ENCODE results near the gene HMGCLL1.

DNA sequence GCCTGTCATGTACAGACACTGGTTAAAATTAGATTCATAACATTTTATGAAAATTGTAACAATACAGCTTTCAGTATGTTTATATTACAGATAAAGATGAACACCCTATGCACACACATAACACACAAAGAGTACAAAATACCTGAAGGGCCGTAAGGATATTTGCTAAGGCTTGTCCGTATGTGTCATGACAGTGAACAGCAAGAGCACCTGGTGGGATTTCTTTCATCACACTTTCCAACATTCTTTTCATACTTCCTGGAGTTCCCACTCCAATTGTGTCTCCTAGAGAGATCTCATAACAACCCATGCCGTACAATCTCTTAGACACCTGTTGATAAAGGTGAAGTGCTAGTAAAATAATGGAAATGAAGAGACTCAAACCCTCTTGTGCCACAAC, 83.7 kb downstream of the HMGCLL1 start:
- TF ChIP-seq, protein P1, sequence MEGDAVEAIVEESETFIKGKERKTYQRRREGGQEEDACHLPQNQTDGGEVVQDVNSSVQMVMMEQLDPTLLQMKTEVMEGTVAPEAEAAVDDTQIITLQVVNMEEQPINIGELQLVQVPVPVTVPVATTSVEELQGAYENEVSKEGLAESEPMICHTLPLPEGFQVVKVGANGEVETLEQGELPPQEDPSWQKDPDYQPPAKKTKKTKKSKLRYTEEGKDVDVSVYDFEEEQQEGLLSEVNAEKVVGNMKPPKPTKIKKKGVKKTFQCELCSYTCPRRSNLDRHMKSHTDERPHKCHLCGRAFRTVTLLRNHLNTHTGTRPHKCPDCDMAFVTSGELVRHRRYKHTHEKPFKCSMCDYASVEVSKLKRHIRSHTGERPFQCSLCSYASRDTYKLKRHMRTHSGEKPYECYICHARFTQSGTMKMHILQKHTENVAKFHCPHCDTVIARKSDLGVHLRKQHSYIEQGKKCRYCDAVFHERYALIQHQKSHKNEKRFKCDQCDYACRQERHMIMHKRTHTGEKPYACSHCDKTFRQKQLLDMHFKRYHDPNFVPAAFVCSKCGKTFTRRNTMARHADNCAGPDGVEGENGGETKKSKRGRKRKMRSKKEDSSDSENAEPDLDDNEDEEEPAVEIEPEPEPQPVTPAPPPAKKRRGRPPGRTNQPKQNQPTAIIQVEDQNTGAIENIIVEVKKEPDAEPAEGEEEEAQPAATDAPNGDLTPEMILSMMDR (IDR thresholded peaks at IDR 0.05): no peak
- TF ChIP-seq POLR2A (IDR thresholded peaks at IDR 0.05): no peak
